Medulla oblongata (tissue), 1 donor: ENCODE results near the gene DCBLD1.
"Not testable (repeated sequence)": the region's sequence is repeated elsewhere in the genome, so short reads cannot be mapped to it uniquely, and the experiment has no call there.

Source experiments
- DNase-seq: peaks from one replicate; pipeline ENCODE4 v3.0.0-alpha.2; 2015; ENCODE audit errors: extremely low spot score

Gene DCBLD1

GRCh38 chr6:117501722-117502121, 19.2 kb downstream of the DCBLD1 start:
- no peak for DNase-seq

- no peak for DNase-seq
Measured at GRCh38 chr6:117502580-117502979, 20.1 kb downstream of the DCBLD1 start.

GRCh38 chr6:117503211-117503610, 20.7 kb downstream of the DCBLD1 start:
- DNase-seq = no peak

- DNase-seq = no peak
Measured at GRCh38 chr6:117504478-117505144, 22.1 kb downstream of the DCBLD1 start.

GRCh38 chr6:117505311-117505710, 22.8 kb downstream of the DCBLD1 start:
- DNase-seq = no peak

GRCh38 chr6:117506180-117506835, 23.8 kb downstream of the DCBLD1 start:
- DNase-seq = no peak

- no peak for DNase-seq
Measured at GRCh38 chr6:117506907-117507306, 24.4 kb downstream of the DCBLD1 start.

GRCh38 chr6:117508450-117508971, 26.0 kb downstream of the DCBLD1 start:
- DNase-seq = no peak

- no peak for DNase-seq
Measured at GRCh38 chr6:117509021-117509420, 26.5 kb downstream of the DCBLD1 start.

GRCh38 chr6:117512056-117512828, 29.8 kb downstream of the DCBLD1 start:
- no peak for DNase-seq

GRCh38 chr6:117512987-117513573, 30.6 kb downstream of the DCBLD1 start:
- no peak for DNase-seq

- DNase-seq = no peak
Measured at GRCh38 chr6:117513778-117514365, 31.4 kb downstream of the DCBLD1 start.

GRCh38 chr6:117514655-117515054, 32.2 kb downstream of the DCBLD1 start:
- no peak for DNase-seq

- no peak for DNase-seq
Measured at GRCh38 chr6:117515326-117515725, 32.9 kb downstream of the DCBLD1 start.

- DNase-seq = not testable (repeated sequence)
Measured at GRCh38 chr6:117517995-117518394, 35.5 kb downstream of the DCBLD1 start.

- DNase-seq = no peak
Measured at GRCh38 chr6:117518870-117519269, 36.4 kb downstream of the DCBLD1 start.

- DNase-seq = no peak
Measured at GRCh38 chr6:117520603-117521395, 38.3 kb downstream of the DCBLD1 start.

GRCh38 chr6:117521791-117522502, 39.5 kb downstream of the DCBLD1 start:
- DNase-seq = no peak

GRCh38 chr6:117525607-117526006, 43.1 kb downstream of the DCBLD1 start:
- DNase-seq = no peak
